NCI-H446 treated with DMSO at 0.1 percent for 48 hours (cell line): ENCODE measurements around the gene GOLGA6L10.
"Not testable (repeated sequence)": the region's sequence is repeated elsewhere in the genome, so short reads cannot be mapped to it uniquely, and the experiment has no call there.

Source experiments
- DNase-seq: peaks from one replicate; lab custom pipeline; 2025; lab: John Stamatoyannopoulos, UW

Gene GOLGA6L10

GRCh38 chr15:82342632-82343374 is 6.5 kb downstream of the GOLGA6L10 start:
- not testable (repeated sequence) for DNase-seq

GRCh38 chr15:82338573-82338972 is 10.7 kb downstream of the GOLGA6L10 start:
- not testable (repeated sequence) for DNase-seq

GRCh38 chr15:82338053-82338452 is 11.2 kb downstream of the GOLGA6L10 start:
- DNase-seq, result not testable (repeated sequence)

- not testable (repeated sequence) for DNase-seq
Measured at GRCh38 chr15:82337051-82337450, 12.2 kb downstream of the GOLGA6L10 start.

GRCh38 chr15:82336180-82336647 is 13.1 kb downstream of the GOLGA6L10 start:
- DNase-seq, result not testable (repeated sequence)

GRCh38 chr15:82335006-82335405 is 14.3 kb downstream of the GOLGA6L10 start:
- DNase-seq, result not testable (repeated sequence)

GRCh38 chr15:82334554-82334932 is 14.7 kb downstream of the GOLGA6L10 start:
- DNase-seq, result not testable (repeated sequence)

GRCh38 chr15:82333603-82334553 is 15.4 kb downstream of the GOLGA6L10 start:
- not testable (repeated sequence) for DNase-seq

- DNase-seq, result not testable (repeated sequence)
Measured at GRCh38 chr15:82332711-82333602, 16.3 kb downstream of the GOLGA6L10 start.

GRCh38 chr15:82331576-82332304 is 17.5 kb downstream of the GOLGA6L10 start:
- not testable (repeated sequence) for DNase-seq

- not testable (repeated sequence) for DNase-seq
Measured at GRCh38 chr15:82330921-82331320, 18.4 kb downstream of the GOLGA6L10 start.

GRCh38 chr15:82329039-82329438 is 20.2 kb downstream of the GOLGA6L10 start:
- DNase-seq, result not testable (repeated sequence)

GRCh38 chr15:82327372-82327771 is 21.9 kb downstream of the GOLGA6L10 start:
- DNase-seq, result not testable (repeated sequence)

GRCh38 chr15:82326896-82327295 is 22.4 kb downstream of the GOLGA6L10 start:
- not testable (repeated sequence) for DNase-seq

GRCh38 chr15:82325646-82326045 is 23.6 kb downstream of the GOLGA6L10 start:
- DNase-seq, result not testable (repeated sequence)

GRCh38 chr15:82324831-82325230 is 24.4 kb downstream of the GOLGA6L10 start:
- not testable (repeated sequence) for DNase-seq

- not testable (repeated sequence) for DNase-seq
Measured at GRCh38 chr15:82322488-82322887, 26.8 kb downstream of the GOLGA6L10 start.

- not testable (repeated sequence) for DNase-seq
Measured at GRCh38 chr15:82320861-82321260, 28.4 kb downstream of the GOLGA6L10 start.

- DNase-seq, result not testable (repeated sequence)
Measured at GRCh38 chr15:82319522-82320278, 29.6 kb downstream of the GOLGA6L10 start.

GRCh38 chr15:82318281-82318680 is 31.0 kb downstream of the GOLGA6L10 start:
- not testable (repeated sequence) for DNase-seq
